NCI-H524 (cell line): ENCODE measurements around the gene PSMA1.
"Not testable (repeated sequence)": the region's sequence is repeated elsewhere in the genome, so short reads cannot be mapped to it uniquely, and the experiment has no call there.

Experiments used
- DNase-seq, 2 experiments: peaks; one replicate each; lab custom pipeline; 2025; lab: John Stamatoyannopoulos, UW

PSMA1 gene

GRCh38 chr11:14519917-14520746, at the start of gene PSMA1:
Gene PSMA1 (minus strand): TSS chr11:14520386. CDS start chr11:14520299, 87 bp downstream.
- peak; percentile 89 to 95 for DNase-seq

- DNase-seq = not testable (repeated sequence)
Measured at GRCh38 chr11:14569516-14569915, 49.3 kb upstream of the PSMA1 start.

GRCh38 chr11:14567064-14567651, 47.0 kb upstream of the PSMA1 start:
- peak; percentile 48 to 63 for DNase-seq

- DNase-seq = peak; percentile 82 to 92
Measured at GRCh38 chr11:14566331-14567063, 46.3 kb upstream of the PSMA1 start.

GRCh38 chr11:14565845-14566244, 45.7 kb upstream of the PSMA1 start:
- no peak for DNase-seq

GRCh38 chr11:14555818-14556217, 35.6 kb upstream of the PSMA1 start:
- DNase-seq = no peak

GRCh38 chr11:14554959-14555358, 34.8 kb upstream of the PSMA1 start:
- no peak for DNase-seq

GRCh38 chr11:14552089-14552488, 31.9 kb upstream of the PSMA1 start:
- no peak for DNase-seq

- no peak for DNase-seq
Measured at GRCh38 chr11:14551380-14551779, 31.2 kb upstream of the PSMA1 start.

- DNase-seq = no peak
Measured at GRCh38 chr11:14549891-14550290, 29.7 kb upstream of the PSMA1 start.

- no peak for DNase-seq
Measured at GRCh38 chr11:14547440-14547839, 27.3 kb upstream of the PSMA1 start.

GRCh38 chr11:14546672-14547071, 26.5 kb upstream of the PSMA1 start:
- no peak for DNase-seq

GRCh38 chr11:14544611-14545010, 24.4 kb upstream of the PSMA1 start:
- DNase-seq = no peak

GRCh38 chr11:14543260-14543659, 23.1 kb upstream of the PSMA1 start:
- DNase-seq = no peak

- DNase-seq = no peak
Measured at GRCh38 chr11:14542324-14542723, 22.1 kb upstream of the PSMA1 start.

GRCh38 chr11:14541192-14541947, 21.2 kb upstream of the PSMA1 start:
- DNase-seq = no peak

GRCh38 chr11:14539982-14540421, 19.8 kb upstream of the PSMA1 start:
- DNase-seq = no peak

GRCh38 chr11:14538926-14539554, 18.9 kb upstream of the PSMA1 start:
- no peak for DNase-seq

GRCh38 chr11:14538271-14538925, 18.2 kb upstream of the PSMA1 start:
- DNase-seq = peak in 1 of 2 experiments; percentile 8

- peak in 1 of 2 experiments; percentile 40 for DNase-seq
Measured at GRCh38 chr11:14537134-14537599, 17.0 kb upstream of the PSMA1 start.

- not testable (repeated sequence) for DNase-seq
Measured at GRCh38 chr11:14535166-14535565, 15.0 kb upstream of the PSMA1 start.
